ENCODE results near the gene METTL16. TPM values are rescaled to one million over a fixed set of nuclear protein-coding genes. Genes with fewer than 3 reads are reported as not detected.

Gene METTL16
- total and polyA plus RNA-seq, 2 experiments from 2014 or later = 12.0 to 14.4 TPM

- no peak for TF ChIP-seq EZH2phosphoT487 (IDR thresholded peaks at IDR 0.05; ENCODE audit: insufficient read depth, low read depth)
- no peak for TF ChIP-seq EZH2 (IDR thresholded peaks at IDR 0.05; ENCODE audit: insufficient read depth, poor library complexity, severe bottlenecking)
- in situ Hi-C loops (cut with MboI) = no loop called here
- H3K36me3 ChIP-seq (ENCODE audit: low read depth) = peaks cover 9% of the 10 kb centered on the region; the same call in 1 of the 2 replicates
- no peak overlapping the region for H3K27ac ChIP-seq
- no peaks in the 10 kb centered on the region for H3K27me3 ChIP-seq (replicated peaks; ENCODE audit: insufficient read depth)
- H3K9me2 ChIP-seq (ENCODE audit: insufficient read depth) = no peaks in the 10 kb centered on the region; the same call in 1 of the 2 replicates
- H3K79me2 ChIP-seq (ENCODE audit: insufficient read depth) = peaks cover 18% of the 10 kb centered on the region; the same call in 1 of the 2 replicates
- H2AFZ ChIP-seq = no peak overlapping the region
- H4K20me1 ChIP-seq (ENCODE audit: insufficient read depth) = no peaks in the 10 kb centered on the region
- H3F3A ChIP-seq (ENCODE audit: insufficient read depth) = no peaks in the 10 kb centered on the region
- no peak for DNase-seq
- 96 to 98% methylated on average over 14 of the region's 14 CpGs for WGBS, 2 experiments (ENCODE audit: low coverage in 1 of 2, low lambda C conversion rate in 2 of 2, missing lambda C conversion rate in 2 of 2)
- no peaks in the 10 kb centered on the region for H3K9me3 ChIP-seq (ENCODE audit: low read depth)
- no peak overlapping the region for H3K9ac ChIP-seq
- H3K4me1 ChIP-seq (ENCODE audit: insufficient read depth) = no peaks in the 10 kb centered on the region
- no peak overlapping the region for H3K4me2 ChIP-seq (ENCODE audit: unreplicated experiment)
- H3K4me3 ChIP-seq = no peak overlapping the region
Observed at GRCh38 chr17:2475056-2475455, 36.6 kb downstream of the METTL16 start.

DNA sequence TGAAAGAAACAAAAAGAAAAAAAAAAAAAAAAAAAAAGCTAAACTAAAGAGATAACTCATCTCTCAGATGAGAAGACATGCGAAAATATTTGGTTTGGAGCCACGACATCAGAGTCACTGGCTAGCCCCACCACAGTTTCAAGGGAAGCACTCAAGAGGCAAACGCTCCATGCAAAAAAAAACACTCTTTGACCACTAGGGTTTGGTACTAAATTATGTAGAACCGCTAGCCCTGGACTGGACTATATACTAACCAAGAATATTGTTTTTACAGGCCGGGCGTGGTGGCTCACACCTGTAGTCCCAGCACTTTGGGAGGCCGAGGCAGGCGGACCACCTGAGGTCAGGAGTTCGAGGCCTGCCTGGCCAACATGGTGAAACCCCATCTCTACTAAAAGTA lies 37.3 kb downstream of the METTL16 start:
- H3K9ac ChIP-seq = no peak overlapping the region
- no peaks in the 10 kb centered on the region for H3K9me3 ChIP-seq (ENCODE audit: low read depth)
- DNase-seq = no peak
- H3K27ac ChIP-seq = no peak overlapping the region
- H3K4me3 ChIP-seq = no peak overlapping the region
- WGBS, 2 experiments (ENCODE audit: low coverage in 1 of 2, low lambda C conversion rate in 2 of 2, missing lambda C conversion rate in 2 of 2) = 92 to 93% methylated on average over 9 of the region's 9 CpGs
- H3K4me2 ChIP-seq (ENCODE audit: unreplicated experiment) = no peak overlapping the region
- peaks cover 9% of the 10 kb centered on the region; the same call in 1 of the 2 replicates for H3K36me3 ChIP-seq (ENCODE audit: low read depth)
- in situ Hi-C loops (cut with MboI) = no loop called here
- H3K9me2 ChIP-seq (ENCODE audit: insufficient read depth) = no peaks in the 10 kb centered on the region; the same call in 1 of the 2 replicates
- no peak for TF ChIP-seq EZH2 (IDR thresholded peaks at IDR 0.05; ENCODE audit: insufficient read depth, poor library complexity, severe bottlenecking)
- TF ChIP-seq EZH2phosphoT487 (IDR thresholded peaks at IDR 0.05; ENCODE audit: insufficient read depth, low read depth) = no peak
- H2AFZ ChIP-seq = no peak overlapping the region
- H4K20me1 ChIP-seq (ENCODE audit: insufficient read depth) = no peaks in the 10 kb centered on the region
- no peaks in the 10 kb centered on the region for H3K4me1 ChIP-seq (ENCODE audit: insufficient read depth)
- no peaks in the 10 kb centered on the region for H3K27me3 ChIP-seq (replicated peaks; ENCODE audit: insufficient read depth)
- peaks cover 5% of the 10 kb centered on the region; the same call in 1 of the 2 replicates for H3F3A ChIP-seq (ENCODE audit: insufficient read depth)
- peaks cover 12% of the 10 kb centered on the region; the same call in 1 of the 2 replicates for H3K79me2 ChIP-seq (ENCODE audit: insufficient read depth)

- H3K4me2 ChIP-seq (ENCODE audit: unreplicated experiment) = no peak overlapping the region
- DNase-seq = peak; percentile 90
- no peaks in the 10 kb centered on the region for H3K9me3 ChIP-seq (ENCODE audit: low read depth)
- no peaks in the 10 kb centered on the region for H3K27me3 ChIP-seq (replicated peaks; ENCODE audit: insufficient read depth)
- no peak overlapping the region for H2AFZ ChIP-seq
- no peaks in the 10 kb centered on the region for H3K9me2 ChIP-seq (ENCODE audit: insufficient read depth)
- H3K27ac ChIP-seq = peak overlapping the region; percentile 77
- H3F3A ChIP-seq (ENCODE audit: insufficient read depth) = peaks cover 11% of the 10 kb centered on the region; the same call in 1 of the 2 replicates
- TF ChIP-seq EZH2 (IDR thresholded peaks at IDR 0.05; ENCODE audit: insufficient read depth, poor library complexity, severe bottlenecking) (no peak), EZH2phosphoT487 (IDR thresholded peaks at IDR 0.05; ENCODE audit: insufficient read depth, low read depth) (no peak)
- H4K20me1 ChIP-seq (ENCODE audit: insufficient read depth) = no peaks in the 10 kb centered on the region
- in situ Hi-C loops (cut with MboI) = no loop called here
- H3K4me3 ChIP-seq = no peak overlapping the region
- no peaks in the 10 kb centered on the region for H3K79me2 ChIP-seq (ENCODE audit: insufficient read depth)
- H3K9ac ChIP-seq = peak overlapping the region; percentile 35
- 51 to 53% methylated on average over 4 of the region's 4 CpGs for WGBS, 2 experiments (ENCODE audit: low coverage in 1 of 2, low lambda C conversion rate in 2 of 2, missing lambda C conversion rate in 2 of 2)
- peaks cover 9% of the 10 kb centered on the region for H3K4me1 ChIP-seq (ENCODE audit: insufficient read depth)
- H3K36me3 ChIP-seq (ENCODE audit: low read depth) = no peaks in the 10 kb centered on the region
Observed at GRCh38 chr17:2468270-2468669, 43.4 kb downstream of the METTL16 start.

GRCh38 chr17:2466931-2467330 lies 44.8 kb downstream of the METTL16 start:
- no peaks in the 10 kb centered on the region; the same call in 1 of the 2 replicates for H3K36me3 ChIP-seq (ENCODE audit: low read depth)
- no peak overlapping the region for H3K27ac ChIP-seq
- H3K9ac ChIP-seq = no peak overlapping the region
- no peaks in the 10 kb centered on the region for H3K9me3 ChIP-seq (ENCODE audit: low read depth)
- DNase-seq = no peak
- in situ Hi-C loops (cut with MboI) = no loop called here
- H2AFZ ChIP-seq = no peak overlapping the region
- TF ChIP-seq EZH2 (IDR thresholded peaks at IDR 0.05; ENCODE audit: insufficient read depth, poor library complexity, severe bottlenecking) (no peak), EZH2phosphoT487 (IDR thresholded peaks at IDR 0.05; ENCODE audit: insufficient read depth, low read depth) (no peak)
- H3K4me1 ChIP-seq (ENCODE audit: insufficient read depth) = peaks cover 9% of the 10 kb centered on the region
- H3K4me3 ChIP-seq = no peak overlapping the region
- H3K4me2 ChIP-seq (ENCODE audit: unreplicated experiment) = no peak overlapping the region
- H3K79me2 ChIP-seq (ENCODE audit: insufficient read depth) = no peaks in the 10 kb centered on the region
- 92 to 95% methylated on average over 12 of the region's 12 CpGs for WGBS, 2 experiments (ENCODE audit: low coverage in 1 of 2, low lambda C conversion rate in 2 of 2, missing lambda C conversion rate in 2 of 2)
- H3K27me3 ChIP-seq (replicated peaks; ENCODE audit: insufficient read depth) = no peaks in the 10 kb centered on the region
- H3K9me2 ChIP-seq (ENCODE audit: insufficient read depth) = no peaks in the 10 kb centered on the region
- no peaks in the 10 kb centered on the region for H4K20me1 ChIP-seq (ENCODE audit: insufficient read depth)
- H3F3A ChIP-seq (ENCODE audit: insufficient read depth) = peaks cover 11% of the 10 kb centered on the region; the same call in 1 of the 2 replicates
